ENCODE measurements around the gene COL23A1. TPM values are rescaled to one million over a fixed set of nuclear protein-coding genes. Genes with fewer than 3 reads are reported as not detected.

COL23A1 gene
- total RNA-seq, 1 donor = 0.10 TPM

DNA sequence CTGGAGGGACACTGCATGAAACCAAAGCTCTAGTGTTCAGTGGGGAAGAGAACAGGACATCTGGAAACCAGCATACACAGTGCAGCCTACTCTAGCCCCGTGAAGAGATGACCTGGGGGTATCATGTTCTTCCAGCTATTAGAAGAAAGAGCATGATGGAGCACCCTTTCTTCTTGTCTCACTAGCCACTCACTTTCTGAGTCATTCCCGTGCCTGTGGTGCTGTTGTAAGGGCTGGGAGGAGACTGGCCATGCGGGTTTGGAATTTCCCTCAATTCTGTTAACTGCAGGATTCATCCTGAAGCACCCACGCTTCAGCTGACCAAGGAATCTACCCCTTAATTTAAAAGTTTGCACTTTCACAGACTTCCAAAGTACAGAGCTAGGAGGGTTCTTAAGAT is 137.0 kb downstream of the COL23A1 start:
- peaks cover 8% of the 10 kb centered on the region for H3K4me1 ChIP-seq (ENCODE audit: insufficient read depth, low read length)
- H3K9me3 ChIP-seq (ENCODE audit: low read depth, low read length) = no peaks in the 10 kb centered on the region
- H3K4me3 ChIP-seq (ENCODE audit: low read length) = no peak overlapping the region
- H3K27me3 ChIP-seq (ENCODE audit: insufficient read depth, low read length) = no peaks in the 10 kb centered on the region

DNA sequence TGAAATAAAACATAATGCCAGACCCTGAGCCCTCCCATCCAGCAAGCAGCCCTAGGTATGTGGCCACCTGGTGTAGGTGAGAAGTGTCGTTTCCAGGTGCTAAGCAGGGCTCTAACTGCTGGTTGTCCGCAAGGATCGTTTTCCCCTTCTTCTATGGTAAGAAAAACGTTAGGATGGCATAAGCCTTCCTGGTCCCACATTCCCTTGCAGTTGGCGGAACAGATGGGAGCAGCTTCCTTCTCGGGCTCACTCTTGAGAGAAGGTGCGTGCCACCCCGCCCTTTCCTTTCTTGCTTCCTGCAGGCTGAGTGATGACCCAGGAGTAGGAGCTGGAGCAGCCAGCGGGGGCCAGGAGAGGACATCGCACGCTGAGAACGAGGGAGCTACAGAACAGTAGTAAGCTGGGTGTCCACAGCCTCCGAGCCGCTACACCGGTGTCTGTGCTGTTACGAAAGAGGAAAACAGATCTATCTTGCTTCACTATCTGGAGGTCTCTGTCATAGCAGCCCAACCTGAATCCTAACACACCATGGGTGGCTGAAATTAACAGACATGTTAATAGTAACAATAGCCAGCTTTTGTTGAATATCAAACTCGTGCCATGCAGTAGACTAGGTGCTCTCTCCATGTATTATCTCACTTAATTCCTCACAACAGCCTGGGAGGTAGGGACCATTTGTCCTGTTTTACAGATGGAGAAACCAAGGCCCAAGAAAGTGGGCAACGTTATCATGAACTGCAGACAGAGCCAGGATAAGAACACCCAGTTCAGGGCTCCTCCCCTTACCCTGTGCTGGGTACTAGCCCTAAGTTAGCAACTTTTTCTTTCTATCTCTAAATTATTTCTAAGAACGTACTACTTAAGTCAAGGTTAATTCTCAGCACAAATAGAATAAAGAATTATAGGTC is 139.8 kb downstream of the COL23A1 start:
- H3K27me3 ChIP-seq (ENCODE audit: insufficient read depth, low read length) = no peaks in the 10 kb centered on the region
- peaks cover 8% of the 10 kb centered on the region for H3K4me1 ChIP-seq (ENCODE audit: insufficient read depth, low read length)
- no peak overlapping the region for H3K4me3 ChIP-seq (ENCODE audit: low read length)
- no peaks in the 10 kb centered on the region for H3K9me3 ChIP-seq (ENCODE audit: low read depth, low read length)

DNA sequence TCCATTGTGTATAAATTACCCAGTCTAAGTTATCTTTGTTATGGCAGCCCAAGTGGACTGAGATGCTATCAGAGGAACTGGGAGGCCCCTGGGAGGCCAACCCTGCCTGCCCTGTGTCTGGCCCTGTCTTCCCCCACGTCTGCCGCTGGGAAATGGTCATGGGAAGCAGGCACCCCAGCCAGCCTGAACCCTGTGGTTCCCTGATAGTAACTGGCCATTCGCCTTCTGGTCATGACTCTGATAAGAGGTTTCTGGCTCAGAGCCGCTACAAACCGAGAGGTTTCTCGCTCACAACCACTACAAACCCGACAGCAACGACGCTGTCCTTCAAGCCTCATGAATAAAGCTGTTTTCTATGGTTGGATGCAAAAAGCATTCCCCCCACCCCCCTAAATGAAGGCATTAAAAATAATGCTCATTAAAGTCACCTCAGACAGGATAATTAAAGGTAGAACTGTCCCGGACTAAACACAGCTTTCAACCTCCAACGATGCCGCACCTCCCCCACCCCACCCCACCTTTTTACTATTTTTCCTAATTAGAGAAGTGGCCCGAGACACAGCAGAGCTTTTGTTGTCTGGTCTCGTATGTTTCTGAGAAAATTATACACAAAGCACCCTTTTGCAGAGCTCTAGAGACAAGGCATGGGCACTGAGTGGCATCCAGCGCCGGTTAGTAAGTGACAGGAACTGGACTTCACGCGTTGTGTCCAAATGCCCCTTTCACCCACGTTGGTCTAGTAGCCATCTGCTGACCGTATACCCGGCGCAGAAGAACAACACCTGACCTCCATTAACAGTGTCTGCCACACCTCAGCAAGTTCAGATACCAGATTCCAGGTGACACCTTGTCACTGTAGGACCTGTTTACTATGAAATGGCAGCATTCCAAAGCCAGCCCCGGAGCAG is 140.8 kb downstream of the COL23A1 start:
- no peaks in the 10 kb centered on the region for H3K27me3 ChIP-seq (ENCODE audit: insufficient read depth, low read length)
- no peak overlapping the region for H3K4me3 ChIP-seq (ENCODE audit: low read length)
- H3K9me3 ChIP-seq (ENCODE audit: low read depth, low read length) = no peaks in the 10 kb centered on the region
- peaks cover 8% of the 10 kb centered on the region for H3K4me1 ChIP-seq (ENCODE audit: insufficient read depth, low read length)

- no peaks in the 10 kb centered on the region for H3K27me3 ChIP-seq (ENCODE audit: insufficient read depth, low read length)
- no peaks in the 10 kb centered on the region for H3K9me3 ChIP-seq (ENCODE audit: low read depth, low read length)
- H3K4me3 ChIP-seq (ENCODE audit: low read length) = no peak overlapping the region
- peaks cover 19% of the 10 kb centered on the region for H3K4me1 ChIP-seq (ENCODE audit: insufficient read depth, low read length)
Measured at GRCh38 chr5:178445534-178445933, 144.7 kb downstream of the COL23A1 start.

DNA sequence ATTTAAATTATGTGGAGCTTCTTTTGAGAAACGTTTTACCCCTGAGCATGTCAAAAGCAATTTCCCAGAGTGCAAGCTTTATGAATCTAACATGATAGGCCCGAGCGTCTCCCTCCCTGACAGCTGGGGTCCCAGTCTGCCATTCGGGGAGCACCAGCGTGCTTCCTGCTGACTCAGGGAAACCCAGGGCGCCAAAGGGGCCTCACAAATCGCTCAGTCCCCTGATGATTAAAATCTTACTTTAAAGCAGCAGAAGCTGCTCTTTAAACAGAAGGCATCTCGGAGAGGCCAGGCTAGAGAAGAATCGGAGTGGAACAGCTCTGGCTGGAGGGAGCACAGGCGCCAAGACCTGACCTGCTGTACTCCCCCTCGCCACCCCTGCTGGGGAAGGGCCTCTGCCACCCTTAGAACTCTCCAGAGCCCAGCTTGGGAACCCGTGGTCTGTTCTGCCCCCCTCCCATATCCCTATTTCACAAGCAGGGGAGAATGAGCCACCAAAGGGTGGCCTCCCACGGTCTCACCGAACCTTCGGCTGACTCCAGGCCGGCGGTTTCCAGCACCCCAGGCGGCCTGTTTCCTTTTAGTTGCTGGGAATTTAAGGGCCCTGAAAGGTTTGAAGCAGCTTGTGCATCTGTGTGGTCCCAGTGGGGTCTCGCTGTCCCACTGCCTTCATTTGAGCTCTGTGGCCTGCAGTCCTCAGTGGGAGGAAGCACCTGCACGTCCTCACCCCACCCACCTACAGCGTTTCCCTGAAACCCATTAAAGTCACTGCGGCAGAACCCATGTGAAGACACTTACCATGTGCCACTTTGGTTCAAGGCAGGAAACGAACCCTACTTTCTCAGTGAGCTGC is 147.6 kb downstream of the COL23A1 start:
- peaks cover 11% of the 10 kb centered on the region for H3K4me1 ChIP-seq (ENCODE audit: insufficient read depth, low read length)
- no peak overlapping the region for H3K4me3 ChIP-seq (ENCODE audit: low read length)
- H3K9me3 ChIP-seq (ENCODE audit: low read depth, low read length) = no peaks in the 10 kb centered on the region
- H3K27me3 ChIP-seq (ENCODE audit: insufficient read depth, low read length) = no peaks in the 10 kb centered on the region

- peaks cover 11% of the 10 kb centered on the region for H3K4me1 ChIP-seq (ENCODE audit: insufficient read depth, low read length)
- no peak overlapping the region for H3K4me3 ChIP-seq (ENCODE audit: low read length)
- H3K9me3 ChIP-seq (ENCODE audit: low read depth, low read length) = no peaks in the 10 kb centered on the region
- no peaks in the 10 kb centered on the region for H3K27me3 ChIP-seq (ENCODE audit: insufficient read depth, low read length)
Measured at GRCh38 chr5:178441486-178442270, 148.5 kb downstream of the COL23A1 start.

- H3K4me1 ChIP-seq (ENCODE audit: insufficient read depth, low read length) = peaks cover 11% of the 10 kb centered on the region
- H3K4me3 ChIP-seq (ENCODE audit: low read length) = no peak overlapping the region
- H3K27me3 ChIP-seq (ENCODE audit: insufficient read depth, low read length) = no peaks in the 10 kb centered on the region
- H3K9me3 ChIP-seq (ENCODE audit: low read depth, low read length) = no peaks in the 10 kb centered on the region
Measured at GRCh38 chr5:178440181-178440580, 150.0 kb downstream of the COL23A1 start.

DNA sequence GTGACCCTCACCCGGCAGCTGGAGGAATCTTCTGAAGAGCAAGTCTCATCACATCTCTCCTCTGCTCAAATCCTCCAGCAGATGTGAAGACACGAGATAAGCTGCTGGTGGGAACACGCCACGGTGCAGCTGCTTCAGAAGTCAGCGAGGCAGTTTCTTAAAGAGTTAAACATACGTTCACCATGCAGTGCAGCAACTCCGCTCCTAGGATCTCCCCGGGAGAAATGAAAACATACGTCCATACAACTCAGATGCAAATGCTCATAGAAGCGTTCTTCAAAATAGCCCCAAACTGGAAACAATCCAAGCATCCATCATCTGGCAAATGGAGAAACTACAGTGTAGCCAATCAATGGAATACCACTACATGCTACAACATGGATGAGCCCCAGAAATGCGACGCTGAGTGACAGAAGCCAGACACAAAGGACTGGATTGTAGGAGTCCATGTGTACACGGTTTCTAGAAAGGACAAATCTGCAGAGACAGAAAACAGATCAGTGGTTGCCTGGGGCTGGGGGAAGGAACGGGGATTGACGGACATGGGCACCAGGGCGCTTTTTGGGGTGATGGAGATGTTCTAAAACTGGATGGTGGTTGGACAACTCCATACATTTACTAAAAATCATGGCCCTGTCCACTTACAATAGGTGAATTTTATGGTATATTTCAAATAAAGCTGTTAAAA is 150.6 kb downstream of the COL23A1 start:
- H3K4me1 ChIP-seq (ENCODE audit: insufficient read depth, low read length) = peaks cover 11% of the 10 kb centered on the region
- no peaks in the 10 kb centered on the region for H3K27me3 ChIP-seq (ENCODE audit: insufficient read depth, low read length)
- no peaks in the 10 kb centered on the region for H3K9me3 ChIP-seq (ENCODE audit: low read depth, low read length)
- H3K4me3 ChIP-seq (ENCODE audit: low read length) = no peak overlapping the region

- Histone ChIP-seq H3K4me3 (ENCODE audit: low read length) (no peak overlapping the region), H3K9me3 (ENCODE audit: low read depth, low read length) (no peaks in the 10 kb centered on the region), H3K4me1 (ENCODE audit: insufficient read depth, low read length) (peaks cover 11% of the 10 kb centered on the region), H3K27me3 (ENCODE audit: insufficient read depth, low read length) (no peaks in the 10 kb centered on the region)
Measured at GRCh38 chr5:178438796-178439195, 151.4 kb downstream of the COL23A1 start.

GRCh38 chr5:178437386-178438075 is 152.7 kb downstream of the COL23A1 start:
- H3K27me3 ChIP-seq (ENCODE audit: insufficient read depth, low read length) = no peaks in the 10 kb centered on the region
- peaks cover 4% of the 10 kb centered on the region for H3K4me1 ChIP-seq (ENCODE audit: insufficient read depth, low read length)
- no peak overlapping the region for H3K4me3 ChIP-seq (ENCODE audit: low read length)
- H3K9me3 ChIP-seq (ENCODE audit: low read depth, low read length) = no peaks in the 10 kb centered on the region

DNA sequence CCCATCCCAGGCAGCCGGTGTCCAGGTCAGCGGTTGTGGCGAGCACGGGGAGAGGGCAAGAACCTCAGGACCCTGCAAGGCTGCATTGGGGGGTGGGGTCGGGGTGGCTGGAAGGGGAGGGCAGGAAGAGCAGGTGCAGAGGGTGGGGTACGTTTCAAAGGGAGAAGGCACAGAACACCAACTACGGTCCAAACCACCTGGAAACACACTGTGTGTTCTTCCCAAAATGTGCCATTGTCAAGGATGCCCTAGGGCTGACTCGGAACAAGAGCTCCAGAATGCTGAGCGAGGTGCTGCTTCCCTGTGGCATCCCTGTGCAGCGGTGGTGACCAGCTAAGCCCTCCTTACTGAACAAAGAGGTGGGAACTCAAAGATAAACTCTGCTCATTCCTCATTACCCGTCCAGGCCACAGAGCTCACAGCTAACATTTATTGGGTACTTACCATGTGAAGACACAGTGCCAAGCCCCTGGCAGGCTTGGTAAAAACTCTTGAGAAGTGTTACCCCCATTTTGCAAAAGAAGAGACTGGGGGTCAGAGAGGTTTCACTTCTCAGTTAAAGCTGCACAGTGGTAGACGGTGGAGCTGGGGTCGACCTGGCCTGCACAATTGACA is 153.8 kb downstream of the COL23A1 start:
- no peaks in the 10 kb centered on the region for H3K27me3 ChIP-seq (ENCODE audit: insufficient read depth, low read length)
- no peaks in the 10 kb centered on the region for H3K4me1 ChIP-seq (ENCODE audit: insufficient read depth, low read length)
- H3K9me3 ChIP-seq (ENCODE audit: low read depth, low read length) = no peaks in the 10 kb centered on the region
- H3K4me3 ChIP-seq (ENCODE audit: low read length) = no peak overlapping the region

GRCh38 chr5:178435321-178436238 is 154.6 kb downstream of the COL23A1 start:
- no peak overlapping the region for H3K4me3 ChIP-seq (ENCODE audit: low read length)
- no peaks in the 10 kb centered on the region for H3K4me1 ChIP-seq (ENCODE audit: insufficient read depth, low read length)
- H3K27me3 ChIP-seq (ENCODE audit: insufficient read depth, low read length) = no peaks in the 10 kb centered on the region
- no peaks in the 10 kb centered on the region for H3K9me3 ChIP-seq (ENCODE audit: low read depth, low read length)
